Endodermal cell (in vitro differentiated cells): Measurements from ENCODE around the gene GAGE12C. TPM values are rescaled to one million over a fixed set of nuclear protein-coding genes. Genes with fewer than 3 reads are reported as not detected.
"Not testable (repeated sequence)": the region's sequence is repeated elsewhere in the genome, so short reads cannot be mapped to it uniquely, and the experiment has no call there.

Experiments used
- DNase-seq: peaks from one replicate; pipeline ENCODE4 v3.0.0-alpha.2; 2017
- H3K27ac ChIP-seq: 2 replicates; pipeline ENCODE4 v1.5.1; 2013; ENCODE audit warnings: mild to moderate bottlenecking, low read depth, low read length, moderate library complexity
- H3K27me3 ChIP-seq: 2 replicates; pipeline ENCODE4 v1.6.1; 2013; ENCODE audit warnings: mild to moderate bottlenecking, low read length, moderate library complexity; ENCODE audit not compliant: insufficient read depth, control insufficient read depth, poor library complexity, severe bottlenecking
- H3K36me3 ChIP-seq: 2 replicates; pipeline ENCODE4 v1.7.0; 2013; ENCODE audit warnings: mild to moderate bottlenecking, low read length, moderate library complexity; ENCODE audit not compliant: control insufficient read depth, insufficient read depth
- H3K4me1 ChIP-seq: one replicate; pipeline ENCODE4 v1.7.0; 2013; ENCODE audit warnings: low read length; ENCODE audit not compliant: control insufficient read depth, insufficient read depth
- H3K4me3 ChIP-seq: 2 replicates; pipeline ENCODE4 v1.5.1; 2013; ENCODE audit warnings: mild to moderate bottlenecking, low read length, moderate library complexity
- H3K9ac ChIP-seq: 2 replicates; pipeline ENCODE4 v1.6.1; 2013; ENCODE audit warnings: mild to moderate bottlenecking, low read length, moderate library complexity; ENCODE audit not compliant: poor library complexity, severe bottlenecking; ENCODE audit errors: extremely low read depth
- H3K9me3 ChIP-seq: 2 replicates; pipeline ENCODE4 v1.6.1; 2013; ENCODE audit warnings: mild to moderate bottlenecking, low read length, moderate library complexity; ENCODE audit not compliant: control insufficient read depth
- H3K27ac Mint-ChIP-seq: 2 replicates; pipeline ENCODE4 v1.8.0; 2020; ENCODE audit warnings: mixed read lengths
- H3K27me3 Mint-ChIP-seq: 2 replicates; pipeline ENCODE4 v1.8.0; 2021; ENCODE audit warnings: mild to moderate bottlenecking, mixed read lengths; ENCODE audit not compliant: insufficient read depth
- H3K36me3 Mint-ChIP-seq: 2 replicates; pipeline ENCODE4 v1.8.0; 2020; ENCODE audit warnings: low read depth, mixed read lengths
- H3K4me1 Mint-ChIP-seq: 2 replicates; pipeline ENCODE4 v1.8.0; 2020; ENCODE audit warnings: mixed read lengths
- H3K4me3 Mint-ChIP-seq: 2 replicates; pipeline ENCODE4 v1.8.0; 2020; ENCODE audit warnings: mild to moderate bottlenecking, moderate library complexity, mixed read lengths
- H3K9me3 Mint-ChIP-seq: 2 replicates; pipeline ENCODE4 v1.8.0; 2020; ENCODE audit warnings: mild to moderate bottlenecking, mixed read lengths
- WGBS, 2 experiments: methylation state at CpG; one replicate each; pipeline versions ENCODE4 v1.1.5 to v1.1.7; 2013; ENCODE audit warnings: missing lambda C conversion rate in 2 of 2, mixed read lengths in 1 of 2; ENCODE audit not compliant: insufficient coverage in 1 of 2, insufficient read length in 1 of 2; 5-methylcytosine and 5-hydroxymethylcytosine counted together
- long read RNA-seq, 4 experiments: library from polyadenylated mRNA in 2 of 4; library from RNA in 1 of 4; library from capped mRNA in 1 of 4; stranded (forward) in 3 of 4; unstranded in 1 of 4; transcript quantifications; one replicate each; pipeline ENCODE4 v2.0.0, GENCODE V29; 2020 to 2021; ENCODE audit warnings: inconsistent platforms in 1 of 4
- polyA plus RNA-seq, 2 experiments: library from polyadenylated mRNA; stranded (reverse); fragments of 50-300 nt; gene quantifications; one replicate each; pipeline ENCODE4 v1.2.3, GENCODE V29; 2013
- total RNA-seq, 2 donors: library from RNA; stranded (reverse); fragmentation: NEBNext Ultra II Directional in 1 of 2; extraction: Animal tissue kit (Norgen Biotek cat#: 25700) in 1 of 2; gene quantifications; 2 replicates in 1 of 2; 3 replicates in 1 of 2; pipeline ENCODE4 v1.2.1, GENCODE V29; 2021

Gene GAGE12C, protein sequence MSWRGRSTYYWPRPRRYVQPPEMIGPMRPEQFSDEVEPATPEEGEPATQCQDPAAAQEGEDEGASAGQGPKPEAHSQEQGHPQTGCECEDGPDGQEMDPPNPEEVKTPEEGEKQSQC
- total RNA-seq = not detected
- not detected for polyA plus RNA-seq (2013, experiment 1 of 2)
- not detected for polyA plus RNA-seq (2013, experiment 2 of 2)
- long read RNA-seq, experiment 1 = 0 reads
- long read RNA-seq, experiment 2 = 0 reads
- long read RNA-seq, experiment 3 = 0 reads
- long read RNA-seq, experiment 4 = 0 reads

DNA sequence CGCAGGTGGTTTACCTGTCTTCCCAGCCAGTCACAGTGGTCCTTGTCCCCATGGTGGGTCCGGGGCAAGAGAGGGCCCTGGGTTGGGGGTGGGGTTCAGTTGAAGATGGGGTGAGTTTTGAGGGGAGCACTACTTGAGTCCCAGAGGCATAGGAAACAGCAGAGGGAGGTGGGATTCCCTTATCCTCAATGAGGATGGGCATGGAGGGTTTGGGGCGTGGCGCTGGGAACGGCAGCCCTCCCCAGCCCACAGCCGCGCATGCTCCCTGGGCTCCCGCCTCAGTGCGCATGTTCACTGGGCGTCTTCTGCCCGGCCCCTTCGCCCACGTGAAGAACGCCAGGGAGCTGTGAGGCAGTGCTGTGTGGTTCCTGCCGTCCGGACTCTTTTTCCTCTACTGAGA, at the start of gene GAGE12C:
Gene GAGE12C, plus strand, starts transcription at position 301 of the 400 bp plus-strand sequence. CDS start 1,155 bp downstream, outside the sequence.
- H3K27ac ChIP-seq, H3K4me3 ChIP-seq, H3K27me3 ChIP-seq, H3K4me3 Mint-ChIP-seq, H3K4me1 Mint-ChIP-seq, H3K27ac Mint-ChIP-seq, H3K9me3 ChIP-seq, H3K36me3 Mint-ChIP-seq, H3K4me1 ChIP-seq, H3K9me3 Mint-ChIP-seq, H3K9ac ChIP-seq, H3K27me3 Mint-ChIP-seq, DNase-seq, H3K36me3 ChIP-seq: not testable (repeated sequence)
- no CpG with 5 or more reads among the region's 16 CpGs for WGBS, 2 experiments

DNA sequence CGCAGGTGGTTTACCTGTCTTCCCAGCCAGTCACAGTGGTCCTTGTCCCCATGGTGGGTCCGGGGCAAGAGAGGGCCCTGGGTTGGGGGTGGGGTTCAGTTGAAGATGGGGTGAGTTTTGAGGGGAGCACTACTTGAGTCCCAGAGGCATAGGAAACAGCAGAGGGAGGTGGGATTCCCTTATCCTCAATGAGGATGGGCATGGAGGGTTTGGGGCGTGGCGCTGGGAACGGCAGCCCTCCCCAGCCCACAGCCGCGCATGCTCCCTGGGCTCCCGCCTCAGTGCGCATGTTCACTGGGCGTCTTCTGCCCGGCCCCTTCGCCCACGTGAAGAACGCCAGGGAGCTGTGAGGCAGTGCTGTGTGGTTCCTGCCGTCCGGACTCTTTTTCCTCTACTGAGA, 9.5 kb downstream of the GAGE12C start, which contains the start of gene GAGE12D:
Gene GAGE12D, plus strand, starts transcription at position 301 of the 400 bp plus-strand sequence. CDS start 1,155 bp downstream, outside the sequence.
- not testable (repeated sequence) for H3K27me3 Mint-ChIP-seq, H3K9ac ChIP-seq, H3K9me3 Mint-ChIP-seq, DNase-seq, H3K27me3 ChIP-seq, H3K4me3 Mint-ChIP-seq, H3K36me3 ChIP-seq, H3K9me3 ChIP-seq, H3K4me1 Mint-ChIP-seq, H3K27ac Mint-ChIP-seq, H3K4me3 ChIP-seq, H3K27ac ChIP-seq, H3K36me3 Mint-ChIP-seq, H3K4me1 ChIP-seq
- WGBS, 2 experiments = no CpG with 5 or more reads among the region's 16 CpGs

DNA sequence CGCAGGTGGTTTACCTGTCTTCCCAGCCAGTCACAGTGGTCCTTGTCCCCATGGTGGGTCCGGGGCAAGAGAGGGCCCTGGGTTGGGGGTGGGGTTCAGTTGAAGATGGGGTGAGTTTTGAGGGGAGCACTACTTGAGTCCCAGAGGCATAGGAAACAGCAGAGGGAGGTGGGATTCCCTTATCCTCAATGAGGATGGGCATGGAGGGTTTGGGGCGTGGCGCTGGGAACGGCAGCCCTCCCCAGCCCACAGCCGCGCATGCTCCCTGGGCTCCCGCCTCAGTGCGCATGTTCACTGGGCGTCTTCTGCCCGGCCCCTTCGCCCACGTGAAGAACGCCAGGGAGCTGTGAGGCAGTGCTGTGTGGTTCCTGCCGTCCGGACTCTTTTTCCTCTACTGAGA, 19.0 kb downstream of the GAGE12C start, which contains the start of gene GAGE12E:
Gene GAGE12E, plus strand, starts transcription at position 301 of the 400 bp plus-strand sequence. CDS start 1,155 bp downstream, outside the sequence.
- not testable (repeated sequence) for H3K36me3 Mint-ChIP-seq, H3K27ac Mint-ChIP-seq, H3K9me3 Mint-ChIP-seq, H3K9me3 ChIP-seq, H3K9ac ChIP-seq, H3K27me3 ChIP-seq, H3K27ac ChIP-seq, H3K4me3 Mint-ChIP-seq, H3K36me3 ChIP-seq, DNase-seq, H3K4me1 Mint-ChIP-seq, H3K4me1 ChIP-seq, H3K27me3 Mint-ChIP-seq, H3K4me3 ChIP-seq
- no CpG with 5 or more reads among the region's 16 CpGs for WGBS, 2 experiments

DNA sequence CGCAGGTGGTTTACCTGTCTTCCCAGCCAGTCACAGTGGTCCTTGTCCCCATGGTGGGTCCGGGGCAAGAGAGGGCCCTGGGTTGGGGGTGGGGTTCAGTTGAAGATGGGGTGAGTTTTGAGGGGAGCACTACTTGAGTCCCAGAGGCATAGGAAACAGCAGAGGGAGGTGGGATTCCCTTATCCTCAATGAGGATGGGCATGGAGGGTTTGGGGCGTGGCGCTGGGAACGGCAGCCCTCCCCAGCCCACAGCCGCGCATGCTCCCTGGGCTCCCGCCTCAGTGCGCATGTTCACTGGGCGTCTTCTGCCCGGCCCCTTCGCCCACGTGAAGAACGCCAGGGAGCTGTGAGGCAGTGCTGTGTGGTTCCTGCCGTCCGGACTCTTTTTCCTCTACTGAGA, 28.6 kb downstream of the GAGE12C start, which contains the start of gene GAGE12F:
Gene GAGE12F, plus strand, starts transcription at position 301 of the 400 bp plus-strand sequence. CDS start 1,155 bp downstream, outside the sequence.
- not testable (repeated sequence) for H3K9me3 Mint-ChIP-seq, H3K4me1 ChIP-seq, H3K9ac ChIP-seq, H3K4me1 Mint-ChIP-seq, H3K4me3 ChIP-seq, H3K27me3 ChIP-seq, H3K27me3 Mint-ChIP-seq, H3K36me3 ChIP-seq, DNase-seq, H3K9me3 ChIP-seq, H3K27ac Mint-ChIP-seq, H3K36me3 Mint-ChIP-seq, H3K27ac ChIP-seq, H3K4me3 Mint-ChIP-seq
- no CpG with 5 or more reads among the region's 16 CpGs for WGBS, 2 experiments

DNA sequence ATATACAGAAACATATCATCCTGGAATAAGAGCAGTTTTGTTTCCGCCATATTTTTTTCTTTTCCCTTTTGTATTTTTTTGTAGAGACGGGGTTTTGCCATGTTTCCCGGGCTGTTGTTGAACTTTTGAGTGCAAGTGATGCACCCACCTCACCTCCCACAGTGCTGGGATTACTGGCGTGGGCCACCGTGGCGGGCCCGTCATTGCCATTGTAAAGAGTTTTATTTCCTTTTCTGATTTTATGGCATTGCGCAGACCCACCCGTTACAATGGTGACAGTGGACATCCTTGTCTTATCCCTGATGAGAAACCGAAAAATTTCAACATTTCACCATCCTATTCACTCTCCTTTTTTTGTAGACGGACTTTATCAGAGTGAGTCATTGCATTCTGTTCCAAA, 36.8 kb downstream of the GAGE12C start:
- not testable (repeated sequence) for H3K27me3 ChIP-seq, DNase-seq, H3K9me3 Mint-ChIP-seq, H3K4me1 Mint-ChIP-seq, H3K27ac Mint-ChIP-seq, H3K27me3 Mint-ChIP-seq, H3K4me3 ChIP-seq, H3K9ac ChIP-seq, H3K9me3 ChIP-seq, H3K4me1 ChIP-seq, H3K36me3 ChIP-seq, H3K4me3 Mint-ChIP-seq, H3K36me3 Mint-ChIP-seq, H3K27ac ChIP-seq
- WGBS, 2 experiments = no CpG with 5 or more reads among the region's 11 CpGs

DNA sequence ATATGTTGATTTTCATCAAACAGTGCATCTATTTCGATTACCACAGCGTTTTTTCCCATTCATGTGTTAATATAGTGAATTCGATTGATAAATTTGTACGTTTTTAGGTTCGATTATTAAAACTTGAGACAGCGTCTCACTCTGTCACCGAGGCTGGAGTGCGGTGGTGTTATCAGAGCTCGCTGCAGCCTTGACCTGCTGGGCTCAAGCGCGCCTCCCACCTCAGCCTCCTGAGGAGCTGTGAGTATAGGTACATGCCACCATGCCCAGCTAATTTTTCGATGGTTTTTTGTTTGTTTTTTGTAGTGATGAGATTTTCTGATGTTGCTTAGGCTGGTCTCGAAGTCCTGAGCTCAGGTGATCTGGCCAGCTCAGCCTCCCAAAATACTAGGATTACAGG, 37.2 kb downstream of the GAGE12C start:
- not testable (repeated sequence) for H3K36me3 ChIP-seq, H3K9me3 ChIP-seq, H3K27me3 ChIP-seq, H3K4me1 ChIP-seq, H3K36me3 Mint-ChIP-seq, H3K4me1 Mint-ChIP-seq, H3K9ac ChIP-seq, H3K4me3 ChIP-seq, H3K27ac Mint-ChIP-seq, H3K4me3 Mint-ChIP-seq, DNase-seq, H3K27ac ChIP-seq, H3K27me3 Mint-ChIP-seq, H3K9me3 Mint-ChIP-seq
- 96% methylated on average over 7 of the region's 13 CpGs; no CpG with 5 or more reads in 1 of the 2 experiments for WGBS, 2 experiments

DNA sequence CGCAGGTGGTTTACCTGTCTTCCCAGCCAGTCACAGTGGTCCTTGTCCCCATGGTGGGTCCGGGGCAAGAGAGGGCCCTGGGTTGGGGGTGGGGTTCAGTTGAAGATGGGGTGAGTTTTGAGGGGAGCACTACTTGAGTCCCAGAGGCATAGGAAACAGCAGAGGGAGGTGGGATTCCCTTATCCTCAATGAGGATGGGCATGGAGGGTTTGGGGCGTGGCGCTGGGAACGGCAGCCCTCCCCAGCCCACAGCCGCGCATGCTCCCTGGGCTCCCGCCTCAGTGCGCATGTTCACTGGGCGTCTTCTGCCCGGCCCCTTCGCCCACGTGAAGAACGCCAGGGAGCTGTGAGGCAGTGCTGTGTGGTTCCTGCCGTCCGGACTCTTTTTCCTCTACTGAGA, 38.1 kb downstream of the GAGE12C start, which contains the start of gene GAGE12G:
Gene GAGE12G, plus strand, starts transcription at position 301 of the 400 bp plus-strand sequence. CDS start 1,155 bp downstream, outside the sequence.
- H3K36me3 ChIP-seq, H3K27ac Mint-ChIP-seq, H3K4me3 Mint-ChIP-seq, H3K9me3 Mint-ChIP-seq, H3K4me1 Mint-ChIP-seq, H3K4me3 ChIP-seq, H3K27me3 ChIP-seq, DNase-seq, H3K9ac ChIP-seq, H3K27me3 Mint-ChIP-seq, H3K36me3 Mint-ChIP-seq, H3K4me1 ChIP-seq, H3K9me3 ChIP-seq, H3K27ac ChIP-seq: not testable (repeated sequence)
- no CpG with 5 or more reads among the region's 16 CpGs for WGBS, 2 experiments
